Adrenal gland (tissue), 12 donors: ENCODE measurements around the gene TKT. TPM values are rescaled to one million over a fixed set of nuclear protein-coding genes. Genes with fewer than 3 reads are reported as not detected.
A peak's percentile ranks its signal among the peaks of the same experiment; 100 is the strongest.
"Not testable (repeated sequence)": the region's sequence is repeated elsewhere in the genome, so short reads cannot be mapped to it uniquely, and the experiment has no call there.

Source experiments
- DNase-seq, 7 donors: peaks; one replicate each; pipeline ENCODE4 v3.0.0-alpha.2; 2019 to 2020
- H3K27ac ChIP-seq, 5 donors: fragments of 200-600 bp; sonication (generic) in 4 of 5; 1 replicate in 3 of 5; 2 replicates in 2 of 5; pipeline versions ENCODE4 v1.5.1 to v1.8.0; 2016 to 2020; ENCODE audit warnings: mild to moderate bottlenecking in 1 of 5
- H3K27me3 ChIP-seq: fragments of 200-600 bp; 2 replicates; pipeline ENCODE4 v1.8.0; 2021
- H3K36me3 ChIP-seq, 2 donors: fragments of 200-600 bp; replicated peaks in 1 of 2; 1 replicate in 1 of 2; 2 replicates in 1 of 2; pipeline versions ENCODE4 v1.5.1 to v1.8.0; 2018 to 2022
- H3K4me1 ChIP-seq, 2 donors: fragments of 200-600 bp; replicated peaks in 1 of 2; 1 replicate in 1 of 2; 2 replicates in 1 of 2; pipeline versions ENCODE4 v1.5.1 to v1.8.0; 2018 to 2021
- H3K4me3 ChIP-seq, 4 donors: fragments of 200-600 bp; sonication (generic) in 3 of 4; one replicate each; pipeline ENCODE4 v1.5.1; 2016 to 2018
- H3K9me3 ChIP-seq, 3 donors: fragments of 200-600 bp; sonication (generic) in 1 of 3; replicated peaks in 1 of 3; 1 replicate in 2 of 3; 2 replicates in 1 of 3; pipeline versions ENCODE4 v1.5.1 to v1.8.0; 2016 to 2021
- CTCF ChIP-seq, 6 experiments: fragments of 450-650 bp in 4 of 6; fragments of 200-600 bp in 2 of 6; sonication (generic) in 1 of 6; IDR thresholded peaks; 1 replicate in 5 of 6; 2 replicates in 1 of 6; pipeline versions ENCODE4 v1.5.1 to v1.8.0; 2016 to 2021; ENCODE audit warnings: antibody characterized with exemption in 6 of 6, mild to moderate bottlenecking in 2 of 6, moderate library complexity in 1 of 6
- POLR2A ChIP-seq, 2 donors: fragments of 450-650 bp; IDR thresholded peaks; one replicate each; pipeline ENCODE4 v1.6.1; 2017; ENCODE audit warnings: antibody characterized with exemption in 2 of 2, mild to moderate bottlenecking in 2 of 2, moderate library complexity in 1 of 2
- WGBS, 4 donors: extraction: QIAGEN DNeasy Blood & Tissue Kit in 2 of 4; methylation state at CpG; one replicate each; pipeline versions ENCODE4 v1.1.5 to v1.1.7; 2013 to 2017; 5-methylcytosine and 5-hydroxymethylcytosine counted together
- intact Hi-C, 2 donors: fragments of 100-400 bp; cut with DNase I; formaldehyde crosslinking; loops; one replicate each; pipeline versions ENCODE4 v1.14.1 to v1.15.0; 2022 to 2023
- polyA plus RNA-seq, 3 donors: library from polyadenylated mRNA; stranded (reverse); fragments of 200-250 nt in 2 of 3; fragments of 350-450 nt in 1 of 3; fragmentation: Illumina TruSeq in 1 of 3; extraction: RNeasy Lipid Tissue Mini Kit (QIAGEN cat#74804) in 1 of 3; gene quantifications; one replicate each; pipeline ENCODE4 v1.2.3, GENCODE V29; 2013 to 2014
- total RNA-seq, 9 donors: library from RNA; depleted of rRNA in 4 of 9; stranded (reverse); fragments of >200 nt in 4 of 9; fragments of 120-200 nt in 1 of 9; fragmentation: NEBNext Ultra II Directional in 1 of 9; extraction: Animal tissue kit (Norgen Biotek cat#: 25700) in 1 of 9; gene quantifications; one replicate each; pipeline versions ENCODE4 v1.1.0 to v1.2.4, GENCODE V29; 2013 to 2023
- donor health status: healthy with polysubstance abuse.
- donor health status: Bipolar disorder and iron deficiency.
- donor health status: DM: yes; HTN: yes; CAD: no.
- donor health status: DM: no; HTN: no; CAD: no.
- donor health status: DM: no; HTN: no; CAD: no.
- donor health status: DM: yes; HTN: yes; CAD: no.

The TKT gene
- total and polyA plus RNA-seq, 12 donors, result 131 to 516 (median 276) TPM

DNA sequence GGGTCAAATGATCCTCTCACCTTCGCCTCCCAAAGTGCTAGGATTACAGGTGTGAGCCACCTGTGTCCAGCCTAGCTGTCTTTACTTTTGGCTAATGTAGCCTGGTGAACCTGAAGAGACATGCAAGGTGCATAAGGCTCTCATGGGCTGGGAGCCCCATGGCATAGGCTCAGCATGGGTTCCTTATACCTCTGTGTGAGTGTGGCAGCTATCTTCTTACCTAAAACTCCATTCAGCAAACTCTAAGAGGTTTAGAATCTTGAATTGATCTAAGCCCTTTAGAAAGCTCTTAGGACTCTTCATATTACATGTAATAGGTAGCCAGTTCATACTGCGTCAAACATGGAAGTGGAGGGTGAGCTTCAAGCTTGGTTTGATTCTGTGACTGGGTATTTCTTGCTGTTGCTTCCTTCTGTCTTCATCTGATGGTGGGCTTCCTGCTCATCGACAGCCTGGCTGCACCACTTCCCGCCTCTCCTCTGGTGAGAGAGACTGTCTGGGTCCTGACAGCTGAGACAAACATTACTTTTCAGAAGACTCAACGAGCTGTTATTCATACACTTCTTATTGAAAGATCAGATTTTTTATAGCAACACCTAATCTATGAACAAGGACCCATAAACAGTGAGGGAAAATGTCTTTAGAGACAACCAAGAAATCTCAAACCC, 19.2 kb upstream of the TKT start:
- 62 to 74% (median 70%) methylated on average over 5 of the region's 5 CpGs for WGBS, 4 donors

DNA sequence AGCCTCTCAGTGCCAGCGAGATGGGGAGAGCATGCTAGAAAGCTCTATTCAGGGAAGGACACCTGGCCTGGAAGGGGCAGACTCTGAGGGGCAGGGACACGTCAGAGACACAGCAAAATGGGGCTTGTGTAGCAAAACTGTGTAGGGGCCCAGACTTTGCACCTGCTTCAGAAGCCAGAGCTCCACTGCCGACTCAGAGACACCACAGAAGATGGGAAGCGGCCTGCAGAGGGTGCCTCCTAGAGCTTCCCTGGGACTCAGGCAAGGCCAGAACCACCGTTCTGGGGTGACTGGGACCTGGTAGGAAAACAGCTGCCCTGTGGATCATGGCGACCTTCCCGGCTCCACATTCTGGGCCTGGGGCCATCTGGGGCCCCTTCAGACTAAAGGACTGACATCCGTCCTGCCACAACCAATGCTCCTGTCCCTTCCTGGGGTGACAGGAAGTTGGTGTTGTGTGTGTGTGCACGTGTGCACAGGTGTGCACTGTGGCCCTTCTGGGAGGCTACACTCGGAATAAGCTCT, 17.4 kb upstream of the TKT start:
- Histone ChIP-seq H3K4me3 (no peak overlapping the region), H3K27ac (no peak overlapping the region), H3K9me3 (no peaks in the 10 kb centered on the region), H3K36me3 (no peaks in the 10 kb centered on the region), H3K27me3 (no peaks in the 10 kb centered on the region), H3K4me1 (peaks cover 11 to 16% of the 10 kb centered on the region in 2 donors)
- intact Hi-C loops, result no loop called here
- WGBS, 4 donors, result 81 to 88% (median 85%) methylated on average over 6 to 10 of the region's 10 CpGs
- TF ChIP-seq POLR2A (IDR thresholded peaks at IDR 0.05) (no peak), CTCF (IDR thresholded peaks at IDR 0.05) (no peak)
- DNase-seq, result no peak

More for the DNA sequence above, 19.2 kb upstream of the TKT start:
- intact Hi-C loops, result no loop called here
- Histone ChIP-seq H3K9me3 (no peaks in the 10 kb centered on the region), H3K27me3 (no peaks in the 10 kb centered on the region), H3K27ac (no peak overlapping the region), H3K36me3 (no peaks in the 10 kb centered on the region), H3K4me3 (no peak overlapping the region), H3K4me1 (peaks cover 6 to 7% of the 10 kb centered on the region in 2 donors)
- DNase-seq, result no peak
- TF ChIP-seq CTCF (IDR thresholded peaks at IDR 0.05) (no peak), POLR2A (IDR thresholded peaks at IDR 0.05) (no peak)

DNA sequence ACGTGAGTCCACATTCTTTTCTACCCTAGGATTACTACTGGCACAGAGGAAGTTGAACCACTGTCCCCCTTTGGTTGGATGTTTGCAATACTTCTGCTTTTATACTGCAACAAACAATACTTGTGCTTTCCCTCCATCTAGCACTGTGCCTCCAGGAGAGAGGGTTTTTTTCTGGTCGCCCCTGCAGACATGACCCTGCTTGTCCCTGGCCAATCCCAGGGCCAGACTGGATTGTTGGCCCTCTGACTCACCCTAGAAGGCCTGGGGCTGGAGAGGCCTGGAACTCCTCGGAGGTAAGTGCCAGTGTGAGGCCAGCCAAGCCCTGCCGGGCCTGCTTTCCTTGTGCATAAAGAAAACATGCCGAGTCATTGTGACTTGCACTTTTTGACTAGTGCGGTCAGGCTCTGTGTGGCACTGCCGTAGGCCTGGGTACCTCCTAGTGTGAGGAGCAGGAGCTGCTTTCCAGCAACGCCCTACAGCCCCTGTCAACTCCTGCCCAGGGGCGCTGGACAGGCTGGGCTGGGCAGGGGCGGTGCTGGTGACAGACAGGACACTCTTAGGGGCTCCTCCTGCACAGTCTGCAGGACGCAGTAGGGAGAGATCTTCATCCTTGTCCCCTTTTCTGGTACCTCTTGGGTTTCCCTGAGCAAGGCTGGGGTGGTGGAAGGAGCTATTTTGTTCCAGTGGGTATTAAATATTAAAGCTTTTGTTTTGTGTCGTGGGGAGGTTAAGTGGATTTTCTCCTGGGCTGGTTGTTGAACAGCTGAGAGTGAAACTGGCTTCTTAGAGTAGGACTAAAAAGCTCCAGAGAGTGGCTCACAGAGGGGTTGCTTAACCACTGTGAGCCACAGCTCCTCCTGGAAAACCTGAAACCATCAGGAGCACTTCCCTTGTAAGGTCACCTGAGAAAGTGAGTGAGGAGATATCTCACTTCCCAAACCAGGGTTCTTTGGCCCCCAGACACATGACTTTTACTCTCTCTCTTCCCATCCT, 14.4 kb upstream of the TKT start:
- Histone ChIP-seq H3K27me3 (no peaks in the 10 kb centered on the region), H3K4me3 (peak overlapping the region in 1 of 4 donors; percentile 17), H3K9me3 (no peaks in the 10 kb centered on the region), H3K36me3 (no peaks in the 10 kb centered on the region), H3K4me1 (peaks cover 11 to 16% of the 10 kb centered on the region in 2 donors), H3K27ac (peak overlapping the region; percentile 73 to 97 (median 88))
- intact Hi-C loops, result no loop called here
- WGBS, 4 donors, result 29 to 49% (median 36%) methylated on average over 5 to 12 of the region's 12 CpGs
- peak; percentile 74 to 95 (median 92) for DNase-seq
- TF ChIP-seq CTCF (IDR thresholded peaks at IDR 0.05), result peak in 1 of 6 experiments; percentile 8
- peak in 1 of 2 donors; percentile 71 for TF ChIP-seq POLR2A (IDR thresholded peaks at IDR 0.05)

DNA sequence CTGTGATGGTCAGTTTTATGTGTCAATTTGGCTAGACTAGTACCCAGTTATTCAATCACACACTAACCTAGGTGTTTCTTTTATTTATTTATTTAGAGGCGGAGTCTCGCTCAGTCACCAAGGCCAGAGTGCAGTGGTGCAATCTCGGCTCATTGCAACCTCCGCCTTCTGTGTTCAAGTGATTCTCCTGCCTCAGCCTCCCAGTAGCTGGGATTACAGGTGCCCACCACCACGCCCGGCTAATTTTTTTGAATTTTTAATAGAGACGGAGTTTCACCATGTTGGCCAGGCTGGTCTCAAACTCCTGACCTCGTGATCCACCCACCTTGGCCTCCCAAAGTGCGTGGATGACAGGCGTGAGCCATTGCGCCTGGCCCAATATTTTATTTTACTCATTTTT, 13.4 kb upstream of the TKT start:
- H3K27me3 ChIP-seq, result not testable (repeated sequence)
- peak overlapping the region; percentile 73 to 97 (median 88) for H3K27ac ChIP-seq

More for the DNA sequence above, 13.4 kb upstream of the TKT start:
- H3K36me3 ChIP-seq, intact Hi-C loops, H3K4me3 ChIP-seq, H3K9me3 ChIP-seq, DNase-seq: not testable (repeated sequence)
- H3K4me1 ChIP-seq, result peaks cover 11 to 16% of the 10 kb centered on the region in 2 donors
- WGBS, 4 donors, result 92 to 95% (median 93%) methylated on average over 11 of the region's 11 CpGs
